ENCODE data around the gene ZNF324. TPM values are rescaled to one million over a fixed set of nuclear protein-coding genes. Genes with fewer than 3 reads are reported as not detected.

Gene ZNF324
- total and polyA plus RNA-seq, 2 of the 13 experiments (the other 11 are each of a cell fraction or from before 2014, with no cell fraction given) = 1.1 to 4.7 TPM

DNA sequence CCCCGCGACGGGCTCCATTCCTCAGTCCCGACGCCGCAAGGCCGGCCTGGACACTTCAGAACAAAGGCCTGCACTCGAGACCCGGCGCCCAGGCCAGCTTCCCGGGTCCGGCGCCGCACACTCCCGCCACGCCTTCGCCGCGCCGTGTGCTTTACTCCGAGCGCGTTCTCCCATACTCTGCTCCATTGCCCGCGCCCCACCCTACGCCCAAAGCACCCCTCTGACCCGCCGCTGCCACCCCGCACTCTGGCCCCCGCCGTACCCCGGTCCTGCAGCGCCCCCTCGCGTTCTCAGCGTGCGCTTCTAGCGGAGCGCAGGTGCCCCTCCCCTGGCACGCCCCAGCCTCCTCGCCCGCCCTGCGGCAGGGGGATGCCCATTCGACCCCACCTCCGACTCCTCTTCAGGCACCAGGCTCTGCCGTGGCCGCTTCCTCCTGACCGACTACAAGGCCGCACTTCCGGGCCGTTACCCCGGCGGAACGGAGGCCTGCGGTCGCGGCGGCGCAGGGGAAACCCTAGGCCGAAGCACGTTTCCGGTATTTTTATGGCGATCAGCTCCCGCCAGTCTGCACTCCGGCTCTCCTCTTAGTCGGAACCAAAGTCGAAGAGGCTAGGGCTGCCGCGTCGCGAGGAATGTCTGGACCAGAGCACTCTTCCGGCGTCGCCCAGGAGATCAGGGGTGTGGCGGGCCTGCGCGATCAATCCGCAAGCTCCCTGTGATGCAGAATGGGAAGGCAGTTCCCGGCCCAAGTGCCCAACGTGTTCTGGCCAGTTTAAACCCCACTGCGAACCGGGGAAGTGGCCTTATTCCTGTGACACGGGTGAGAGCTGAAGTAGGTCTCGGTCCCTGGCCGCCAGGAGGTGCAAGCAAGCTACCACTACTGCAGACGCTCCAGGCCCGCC, 52.7 kb downstream of the ZNF324 start, which contains the start of gene ZBTB45 (continued):
- TF ChIP-seq, protein P1, sequence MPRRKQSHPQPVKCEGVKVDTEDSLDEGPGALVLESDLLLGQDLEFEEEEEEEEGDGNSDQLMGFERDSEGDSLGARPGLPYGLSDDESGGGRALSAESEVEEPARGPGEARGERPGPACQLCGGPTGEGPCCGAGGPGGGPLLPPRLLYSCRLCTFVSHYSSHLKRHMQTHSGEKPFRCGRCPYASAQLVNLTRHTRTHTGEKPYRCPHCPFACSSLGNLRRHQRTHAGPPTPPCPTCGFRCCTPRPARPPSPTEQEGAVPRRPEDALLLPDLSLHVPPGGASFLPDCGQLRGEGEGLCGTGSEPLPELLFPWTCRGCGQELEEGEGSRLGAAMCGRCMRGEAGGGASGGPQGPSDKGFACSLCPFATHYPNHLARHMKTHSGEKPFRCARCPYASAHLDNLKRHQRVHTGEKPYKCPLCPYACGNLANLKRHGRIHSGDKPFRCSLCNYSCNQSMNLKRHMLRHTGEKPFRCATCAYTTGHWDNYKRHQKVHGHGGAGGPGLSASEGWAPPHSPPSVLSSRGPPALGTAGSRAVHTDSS (CRISPR knock-in tag; conservative IDR thresholded peaks at IDR 0.05) = no peak
- TF ChIP-seq PHF20 (CRISPR knock-in tag; IDR thresholded peaks at IDR 0.05) (peak; percentile 99), NR2F2 (IDR thresholded peaks at IDR 0.05; ENCODE audit: borderline replicate concordance, low read depth) (peak; percentile 59; the same call in 1 of the 2 replicates), ZNF713 (CRISPR knock-in tag; IDR thresholded peaks at IDR 0.05) (peak; percentile 86), IRF2 (CRISPR knock-in tag; IDR thresholded peaks at IDR 0.05) (peak; percentile 97), TOE1 (CRISPR knock-in tag; IDR thresholded peaks at IDR 0.05) (peak; percentile 72; the same call in 1 of the 2 replicates), RFX1 (IDR thresholded peaks at IDR 0.05) (no peak; the same call in 1 of the 2 replicates), ZNF251 (CRISPR knock-in tag; IDR thresholded peaks at IDR 0.05) (0 out of 2 replicates have a peak, but pooled peaks have one; percentile 20), ZBTB20 (CRISPR knock-in tag; IDR thresholded peaks at IDR 0.05; ENCODE audit: borderline replicate concordance, low read depth) (peak; percentile 91), RCOR2 (CRISPR knock-in tag; IDR thresholded peaks at IDR 0.05) (peak; percentile 49; the same call in 1 of the 2 replicates), MIXL1 (CRISPR knock-in tag; IDR thresholded peaks at IDR 0.05) (peak; percentile 92), NFRKB (IDR thresholded peaks at IDR 0.05) (no peak), POLR2AphosphoS5 (IDR thresholded peaks at IDR 0.05; ENCODE audit: low read depth, low read length) (peak; percentile 78), TBP (CRISPR knock-in tag; IDR thresholded peaks at IDR 0.05) (no peak), SIN3B (IDR thresholded peaks at IDR 0.05; ENCODE audit: low read length) (peak; percentile 98), GATAD2A (CRISPR knock-in tag; IDR thresholded peaks at IDR 0.05) (peak; percentile 81)
- TF ChIP-seq, protein P2, sequence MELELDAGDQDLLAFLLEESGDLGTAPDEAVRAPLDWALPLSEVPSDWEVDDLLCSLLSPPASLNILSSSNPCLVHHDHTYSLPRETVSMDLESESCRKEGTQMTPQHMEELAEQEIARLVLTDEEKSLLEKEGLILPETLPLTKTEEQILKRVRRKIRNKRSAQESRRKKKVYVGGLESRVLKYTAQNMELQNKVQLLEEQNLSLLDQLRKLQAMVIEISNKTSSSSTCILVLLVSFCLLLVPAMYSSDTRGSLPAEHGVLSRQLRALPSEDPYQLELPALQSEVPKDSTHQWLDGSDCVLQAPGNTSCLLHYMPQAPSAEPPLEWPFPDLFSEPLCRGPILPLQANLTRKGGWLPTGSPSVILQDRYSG (CRISPR knock-in tag; IDR thresholded peaks at IDR 0.05) = no peak
- TF ChIP-seq, protein P3, sequence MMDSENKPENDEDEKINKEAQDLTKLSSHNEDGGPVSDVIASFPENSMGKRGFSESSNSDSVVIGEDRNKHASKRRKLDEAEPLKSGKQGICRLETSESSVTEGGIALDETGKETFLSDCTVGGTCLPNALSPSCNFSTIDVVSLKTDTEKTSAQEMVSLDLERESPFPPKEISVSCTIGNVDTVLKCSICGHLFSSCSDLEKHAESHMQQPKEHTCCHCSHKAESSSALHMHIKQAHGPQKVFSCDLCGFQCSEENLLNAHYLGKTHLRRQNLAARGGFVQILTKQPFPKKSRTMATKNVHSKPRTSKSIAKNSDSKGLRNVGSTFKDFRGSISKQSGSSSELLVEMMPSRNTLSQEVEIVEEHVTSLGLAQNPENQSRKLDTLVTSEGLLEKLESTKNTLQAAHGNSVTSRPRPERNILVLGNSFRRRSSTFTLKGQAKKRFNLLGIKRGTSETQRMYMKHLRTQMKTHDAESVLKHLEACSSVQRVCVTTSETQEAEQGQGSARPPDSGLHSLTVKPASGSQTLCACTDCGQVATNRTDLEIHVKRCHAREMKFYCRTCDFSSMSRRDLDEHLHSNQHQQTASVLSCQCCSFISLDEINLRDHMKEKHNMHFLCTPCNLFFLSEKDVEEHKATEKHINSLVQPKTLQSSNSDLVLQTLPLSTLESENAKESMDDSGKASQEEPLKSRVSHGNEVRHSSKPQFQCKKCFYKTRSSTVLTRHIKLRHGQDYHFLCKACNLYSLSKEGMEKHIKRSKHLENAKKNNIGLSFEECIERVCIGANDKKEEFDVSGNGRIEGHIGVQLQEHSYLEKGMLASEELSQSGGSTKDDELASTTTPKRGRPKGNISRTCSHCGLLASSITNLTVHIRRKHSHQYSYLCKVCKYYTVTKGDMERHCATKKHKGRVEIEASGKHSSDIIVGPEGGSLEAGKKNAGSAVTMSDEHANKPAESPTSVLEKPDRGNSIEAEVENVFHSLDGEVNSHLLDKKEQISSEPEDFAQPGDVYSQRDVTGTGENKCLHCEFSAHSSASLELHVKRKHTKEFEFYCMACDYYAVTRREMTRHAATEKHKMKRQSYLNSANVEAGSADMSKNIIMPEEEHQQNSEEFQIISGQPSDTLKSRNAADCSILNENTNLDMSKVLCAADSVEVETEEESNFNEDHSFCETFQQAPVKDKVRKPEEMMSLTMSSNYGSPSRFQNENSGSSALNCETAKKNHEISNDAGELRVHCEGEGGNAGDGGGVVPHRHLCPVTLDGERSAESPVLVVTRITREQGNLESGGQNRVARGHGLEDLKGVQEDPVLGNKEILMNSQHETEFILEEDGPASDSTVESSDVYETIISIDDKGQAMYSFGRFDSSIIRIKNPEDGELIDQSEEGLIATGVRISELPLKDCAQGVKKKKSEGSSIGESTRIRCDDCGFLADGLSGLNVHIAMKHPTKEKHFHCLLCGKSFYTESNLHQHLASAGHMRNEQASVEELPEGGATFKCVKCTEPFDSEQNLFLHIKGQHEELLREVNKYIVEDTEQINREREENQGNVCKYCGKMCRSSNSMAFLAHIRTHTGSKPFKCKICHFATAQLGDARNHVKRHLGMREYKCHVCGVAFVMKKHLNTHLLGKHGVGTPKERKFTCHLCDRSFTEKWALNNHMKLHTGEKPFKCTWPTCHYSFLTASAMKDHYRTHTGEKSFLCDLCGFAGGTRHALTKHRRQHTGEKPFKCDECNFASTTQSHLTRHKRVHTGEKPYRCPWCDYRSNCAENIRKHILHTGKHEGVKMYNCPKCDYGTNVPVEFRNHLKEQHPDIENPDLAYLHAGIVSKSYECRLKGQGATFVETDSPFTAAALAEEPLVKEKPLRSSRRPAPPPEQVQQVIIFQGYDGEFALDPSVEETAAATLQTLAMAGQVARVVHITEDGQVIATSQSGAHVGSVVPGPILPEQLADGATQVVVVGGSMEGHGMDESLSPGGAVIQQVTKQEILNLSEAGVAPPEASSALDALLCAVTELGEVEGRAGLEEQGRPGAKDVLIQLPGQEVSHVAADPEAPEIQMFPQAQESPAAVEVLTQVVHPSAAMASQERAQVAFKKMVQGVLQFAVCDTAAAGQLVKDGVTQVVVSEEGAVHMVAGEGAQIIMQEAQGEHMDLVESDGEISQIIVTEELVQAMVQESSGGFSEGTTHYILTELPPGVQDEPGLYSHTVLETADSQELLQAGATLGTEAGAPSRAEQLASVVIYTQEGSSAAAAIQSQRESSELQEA (CRISPR knock-in tag; IDR thresholded peaks at IDR 0.05; ENCODE audit: not compliant biosample characterization) = peak; percentile 86
- TF ChIP-seq, protein P4, sequence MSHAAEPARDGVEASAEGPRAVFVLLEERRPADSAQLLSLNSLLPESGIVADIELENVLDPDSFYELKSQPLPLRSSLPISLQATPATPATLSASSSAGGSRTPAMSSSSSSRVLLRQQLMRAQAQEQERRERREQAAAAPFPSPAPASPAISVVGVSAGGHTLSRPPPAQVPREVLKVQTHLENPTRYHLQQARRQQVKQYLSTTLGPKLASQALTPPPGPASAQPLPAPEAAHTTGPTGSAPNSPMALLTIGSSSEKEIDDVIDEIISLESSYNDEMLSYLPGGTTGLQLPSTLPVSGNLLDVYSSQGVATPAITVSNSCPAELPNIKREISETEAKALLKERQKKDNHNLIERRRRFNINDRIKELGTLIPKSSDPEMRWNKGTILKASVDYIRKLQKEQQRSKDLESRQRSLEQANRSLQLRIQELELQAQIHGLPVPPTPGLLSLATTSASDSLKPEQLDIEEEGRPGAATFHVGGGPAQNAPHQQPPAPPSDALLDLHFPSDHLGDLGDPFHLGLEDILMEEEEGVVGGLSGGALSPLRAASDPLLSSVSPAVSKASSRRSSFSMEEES (CRISPR knock-in tag; IDR thresholded peaks at IDR 0.05) = peak; percentile 67; the same call in 1 of the 2 replicates
